T follicular helper cell (primary cell): ENCODE results near the gene MYH9.
"Not testable (repeated sequence)": the region's sequence is repeated elsewhere in the genome, so short reads cannot be mapped to it uniquely, and the experiment has no call there.

ENCODE experiments used
- DNase-seq: peaks from one replicate; pipeline ENCODE4 v3.0.0-alpha.2; 2020; ENCODE audit warnings: low read depth

The MYH9 gene

GRCh38 chr22:36413022-36413775 lies 25.4 kb upstream of the MYH9 start:
- no peak for DNase-seq

GRCh38 chr22:36411589-36412258 lies 24.0 kb upstream of the MYH9 start:
- no peak for DNase-seq

- DNase-seq: peak; percentile 67
Measured at GRCh38 chr22:36409911-36410756, 22.4 kb upstream of the MYH9 start.

- not testable (repeated sequence) for DNase-seq
Measured at GRCh38 chr22:36409554-36409910, 21.8 kb upstream of the MYH9 start.

- no peak for DNase-seq
Measured at GRCh38 chr22:36409056-36409455, 21.3 kb upstream of the MYH9 start.

GRCh38 chr22:36406721-36407120 lies 19.0 kb upstream of the MYH9 start:
- DNase-seq: no peak

- DNase-seq: no peak
Measured at GRCh38 chr22:36405671-36406538, 18.1 kb upstream of the MYH9 start.

GRCh38 chr22:36405221-36405661 lies 17.5 kb upstream of the MYH9 start:
- no peak for DNase-seq

GRCh38 chr22:36404446-36404845 lies 16.7 kb upstream of the MYH9 start:
- DNase-seq: no peak

- DNase-seq: no peak
Measured at GRCh38 chr22:36399472-36399778, 11.7 kb upstream of the MYH9 start.

- DNase-seq: no peak
Measured at GRCh38 chr22:36398601-36399471, 11.1 kb upstream of the MYH9 start.

GRCh38 chr22:36397131-36398093 lies 9.6 kb upstream of the MYH9 start:
- DNase-seq: no peak

GRCh38 chr22:36395915-36396314 lies 8.1 kb upstream of the MYH9 start:
- no peak for DNase-seq

- DNase-seq: no peak
Measured at GRCh38 chr22:36395055-36395849, 7.5 kb upstream of the MYH9 start.

GRCh38 chr22:36391638-36392037 lies 3.9 kb upstream of the MYH9 start:
- no peak for DNase-seq

- DNase-seq: not testable (repeated sequence)
Measured at GRCh38 chr22:36389122-36389521, 1.4 kb upstream of the MYH9 start.

GRCh38 chr22:36387709-36387958 lies 133 bp downstream of the MYH9 start:
- DNase-seq: no peak

GRCh38 chr22:36386900-36387708 lies 663 bp downstream of the MYH9 start:
- no peak for DNase-seq
